Measurements from ENCODE around the gene C1orf116.

The C1orf116 gene

GRCh38 chr1:207017615-207018559 lies 14.7 kb downstream of the C1orf116 start:
- TF ChIP-seq CTCF (IDR thresholded peaks at IDR 0.05; ENCODE audit: low read depth, low read length, missing control alignments) = no peak

GRCh38 chr1:207015791-207016190 lies 16.8 kb downstream of the C1orf116 start:
- TF ChIP-seq CTCF (IDR thresholded peaks at IDR 0.05; ENCODE audit: low read depth, low read length, missing control alignments) = no peak
- H3K4me3 ChIP-seq (replicated peaks; ENCODE audit: low read depth, low read length) = no peak overlapping the region
- no peak for DNase-seq (ENCODE audit: extremely low read depth, low read depth)

More at GRCh38 chr1:207017615-207018559, 14.7 kb downstream of the C1orf116 start:
- no peak overlapping the region for H3K4me3 ChIP-seq (replicated peaks; ENCODE audit: low read depth, low read length)
- DNase-seq (ENCODE audit: extremely low read depth, low read depth) = no peak

- no peak for DNase-seq (ENCODE audit: extremely low read depth, low read depth)
- no peak for TF ChIP-seq CTCF (IDR thresholded peaks at IDR 0.05; ENCODE audit: low read depth, low read length, missing control alignments)
- no peak overlapping the region for H3K4me3 ChIP-seq (replicated peaks; ENCODE audit: low read depth, low read length)
Measured at GRCh38 chr1:207014728-207015127, 17.8 kb downstream of the C1orf116 start.

GRCh38 chr1:207013321-207014085 lies 19.1 kb downstream of the C1orf116 start:
- DNase-seq (ENCODE audit: extremely low read depth, low read depth) = no peak
- H3K4me3 ChIP-seq (replicated peaks; ENCODE audit: low read depth, low read length) = no peak overlapping the region
- TF ChIP-seq CTCF (IDR thresholded peaks at IDR 0.05; ENCODE audit: low read depth, low read length, missing control alignments) = no peak

GRCh38 chr1:207010726-207011125 lies 21.8 kb downstream of the C1orf116 start:
- DNase-seq (ENCODE audit: extremely low read depth, low read depth) = no peak
- no peak for TF ChIP-seq CTCF (IDR thresholded peaks at IDR 0.05; ENCODE audit: low read depth, low read length, missing control alignments)
- no peak overlapping the region for H3K4me3 ChIP-seq (replicated peaks; ENCODE audit: low read depth, low read length)

- no peak for TF ChIP-seq CTCF (IDR thresholded peaks at IDR 0.05; ENCODE audit: low read depth, low read length, missing control alignments)
- no peak overlapping the region for H3K4me3 ChIP-seq (replicated peaks; ENCODE audit: low read depth, low read length)
- no peak for DNase-seq (ENCODE audit: extremely low read depth, low read depth)
Measured at GRCh38 chr1:207009945-207010344, 22.6 kb downstream of the C1orf116 start.
